NCI-H1694 treated with DMSO at 0.1 percent for 48 hours (cell line): Measurements from ENCODE around the gene CDK14.

Experiments
- DNase-seq: peaks from one replicate; lab custom pipeline; 2025; lab: John Stamatoyannopoulos, UW

CDK14 gene

GRCh38 chr7:90678986-90679385 is 82.9 kb downstream of the CDK14 start:
- no peak for DNase-seq

- DNase-seq: no peak
Measured at GRCh38 chr7:90680484-90680883, 84.4 kb downstream of the CDK14 start.

DNA sequence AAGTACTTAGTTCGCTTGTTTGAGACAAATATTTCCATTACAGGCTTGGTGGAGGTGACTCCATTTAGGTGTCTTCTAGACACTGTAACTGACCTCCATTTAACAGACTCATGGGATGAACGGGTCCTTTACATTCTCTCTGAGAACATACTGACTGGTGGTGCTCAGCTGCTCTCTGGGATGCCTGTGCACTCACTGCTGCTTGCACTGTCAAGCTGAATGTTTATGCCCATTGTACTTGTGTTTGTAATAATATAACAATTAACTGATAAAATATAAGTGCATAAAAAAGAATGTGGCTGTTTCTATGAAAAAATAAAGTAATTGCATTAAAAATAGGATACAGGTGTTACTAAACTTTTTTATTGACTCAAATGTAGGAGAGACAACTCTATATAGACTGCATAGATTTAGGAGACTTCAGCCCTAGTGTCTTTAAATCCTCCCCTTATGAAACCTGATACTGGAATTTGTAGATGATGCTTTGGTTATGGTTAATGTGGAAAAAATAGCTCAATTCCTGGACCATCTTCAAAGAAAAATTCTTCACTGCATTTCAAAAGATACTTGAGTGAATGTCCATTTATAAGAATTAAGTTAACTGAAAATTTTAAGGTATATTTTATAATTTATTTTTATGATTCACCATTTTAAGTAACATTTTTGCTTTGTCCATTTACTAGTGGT is 85.4 kb downstream of the CDK14 start:
- DNase-seq: no peak

DNA sequence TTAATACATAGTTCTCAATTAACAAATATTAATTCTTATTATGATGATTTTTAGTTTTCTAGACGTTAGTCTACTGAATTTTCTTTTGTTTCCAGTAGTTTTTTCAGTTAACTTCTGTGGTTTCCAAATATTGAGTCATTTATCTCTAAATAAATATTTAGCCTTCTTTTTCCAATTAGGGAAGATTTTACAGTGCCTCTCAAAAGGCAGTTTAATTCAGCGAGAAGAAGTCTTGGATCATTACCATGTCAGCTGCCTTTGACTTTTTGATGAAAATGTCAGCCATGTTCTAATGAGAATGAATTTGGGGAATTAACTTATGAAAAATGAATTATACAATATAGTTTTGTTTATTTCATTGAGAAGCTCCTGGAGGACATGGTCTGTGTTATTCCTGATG is 90.0 kb downstream of the CDK14 start:
- no peak for DNase-seq

GRCh38 chr7:90688810-90689209 is 92.7 kb downstream of the CDK14 start:
- no peak for DNase-seq

- DNase-seq: no peak
Measured at GRCh38 chr7:90689260-90689659, 93.1 kb downstream of the CDK14 start.

- no peak for DNase-seq
Measured at GRCh38 chr7:90690159-90690858, 94.2 kb downstream of the CDK14 start.

DNA sequence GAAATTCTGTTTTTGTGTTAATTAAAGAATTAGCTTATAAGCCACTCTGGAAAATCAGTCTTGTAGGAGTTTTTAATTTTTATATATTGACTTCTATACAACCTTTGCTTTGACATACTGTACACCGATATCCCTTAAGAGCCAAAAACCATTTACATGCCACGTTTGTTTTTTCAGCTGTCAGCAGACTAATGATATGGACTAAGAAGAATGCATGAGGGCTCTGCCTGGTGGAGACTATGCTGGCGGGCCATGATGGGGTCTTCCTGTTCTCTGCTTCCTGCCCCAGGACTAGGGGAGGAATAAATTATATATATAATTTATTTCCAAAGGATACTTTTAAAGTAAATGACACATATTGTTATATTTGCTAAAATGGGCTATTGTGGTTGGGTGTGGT is 96.3 kb downstream of the CDK14 start:
- DNase-seq: no peak

- DNase-seq: no peak
Measured at GRCh38 chr7:90692947-90693346, 96.8 kb downstream of the CDK14 start.

GRCh38 chr7:90693939-90694338 is 97.8 kb downstream of the CDK14 start:
- no peak for DNase-seq

DNA sequence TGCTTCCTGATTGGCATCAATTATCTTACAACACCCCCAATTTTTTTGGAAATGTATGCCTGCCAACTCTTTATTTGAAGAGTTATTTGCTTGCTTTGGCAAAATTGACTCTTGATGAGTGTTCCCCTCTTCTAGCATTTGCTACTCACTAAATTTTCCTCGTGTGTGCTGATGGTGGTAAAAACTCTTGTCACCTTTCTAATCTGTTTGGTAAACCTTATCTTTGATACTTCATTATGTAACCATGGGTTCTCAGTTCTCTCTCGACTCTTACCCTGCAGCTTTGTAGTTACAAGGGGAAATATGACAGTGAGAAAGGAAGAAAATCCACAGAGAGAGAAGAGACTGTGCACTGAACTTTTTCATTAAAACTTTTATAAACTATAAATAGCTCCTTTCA is 102.5 kb downstream of the CDK14 start:
- no peak for DNase-seq

- no peak for DNase-seq
Measured at GRCh38 chr7:90701021-90701420, 104.9 kb downstream of the CDK14 start.

DNA sequence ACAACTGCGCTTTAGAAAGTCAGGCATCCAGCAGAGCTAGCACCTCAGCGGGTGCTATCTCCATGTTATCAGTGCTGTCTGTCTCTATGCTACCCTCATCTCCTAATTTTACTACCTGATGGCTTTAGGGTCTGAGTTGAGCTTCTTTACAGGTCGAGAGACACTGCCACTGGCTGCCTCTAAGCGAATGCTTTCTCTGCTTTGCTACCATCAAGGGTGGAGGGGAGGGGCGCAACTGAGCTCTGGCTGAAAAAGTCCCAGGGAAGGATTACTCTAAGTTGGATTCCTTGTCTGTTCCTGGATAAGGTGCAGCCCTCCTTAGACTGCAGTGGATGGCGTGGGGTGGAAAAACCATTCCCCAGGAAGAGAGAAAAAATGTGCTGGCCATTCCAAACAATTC is 105.7 kb downstream of the CDK14 start:
- no peak for DNase-seq

DNA sequence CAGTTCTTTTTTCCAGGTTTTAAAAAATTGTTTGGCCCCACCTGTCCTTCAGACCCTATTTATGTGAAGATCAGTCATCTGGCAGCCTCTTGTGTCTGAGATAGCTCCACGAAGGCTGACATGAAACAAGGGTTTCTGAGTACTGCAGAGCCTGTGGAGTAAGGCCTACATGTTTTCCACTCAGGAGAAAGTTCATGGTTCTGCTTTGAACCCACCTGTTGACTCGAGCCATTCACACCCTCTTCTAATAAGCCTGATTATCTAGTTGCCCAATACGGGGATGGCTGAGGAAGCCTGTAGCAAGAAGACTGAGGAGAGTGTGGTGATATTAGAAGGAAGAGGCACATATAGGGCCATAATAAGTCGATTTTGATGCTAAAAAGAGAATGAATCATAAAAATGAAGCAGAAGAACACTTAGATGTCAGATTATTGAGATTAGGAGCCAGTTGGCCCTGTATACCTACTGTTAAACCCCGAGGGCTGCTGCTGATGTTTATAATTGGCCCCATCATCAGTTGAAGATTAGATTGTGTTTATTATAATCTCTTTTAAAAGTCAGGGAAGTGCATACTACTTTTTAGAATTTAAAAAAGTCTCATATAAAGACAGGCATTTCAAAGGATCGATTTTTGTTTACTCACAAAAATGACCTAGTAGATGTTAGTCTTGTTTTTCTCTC is 109.4 kb downstream of the CDK14 start:
- no peak for DNase-seq

DNA sequence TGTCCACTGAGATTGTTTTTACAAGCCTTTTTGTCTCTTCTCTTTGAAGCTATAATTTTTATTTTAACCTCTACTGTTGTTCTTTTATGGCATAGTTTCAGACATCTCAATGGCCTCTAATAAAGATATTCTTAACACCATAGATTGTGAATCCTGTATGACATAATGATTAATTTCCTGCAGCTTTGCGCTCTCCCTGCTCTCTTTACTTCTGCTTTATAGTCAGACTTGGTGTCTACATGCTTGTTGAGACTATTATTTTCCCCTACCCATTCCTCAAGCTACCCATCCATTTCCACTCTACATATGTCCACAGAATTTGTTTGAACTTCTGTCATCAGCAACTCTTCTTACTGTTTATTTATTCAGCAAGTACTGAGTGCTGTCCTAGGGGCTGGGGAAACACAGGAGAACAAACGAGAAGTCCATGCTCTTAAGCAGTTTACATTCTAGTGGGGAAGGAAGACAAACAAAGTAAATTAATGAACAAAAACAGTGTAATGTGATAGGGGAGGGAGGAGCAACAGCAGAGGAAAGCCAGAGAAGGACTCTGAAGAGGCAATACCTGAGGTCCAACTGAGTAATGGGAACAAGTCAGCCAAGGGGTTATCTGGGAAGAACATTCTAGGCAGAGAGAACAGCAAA is 110.1 kb downstream of the CDK14 start:
- DNase-seq: no peak

GRCh38 chr7:90708841-90709317 is 112.8 kb downstream of the CDK14 start:
- peak; percentile 88 for DNase-seq

DNA sequence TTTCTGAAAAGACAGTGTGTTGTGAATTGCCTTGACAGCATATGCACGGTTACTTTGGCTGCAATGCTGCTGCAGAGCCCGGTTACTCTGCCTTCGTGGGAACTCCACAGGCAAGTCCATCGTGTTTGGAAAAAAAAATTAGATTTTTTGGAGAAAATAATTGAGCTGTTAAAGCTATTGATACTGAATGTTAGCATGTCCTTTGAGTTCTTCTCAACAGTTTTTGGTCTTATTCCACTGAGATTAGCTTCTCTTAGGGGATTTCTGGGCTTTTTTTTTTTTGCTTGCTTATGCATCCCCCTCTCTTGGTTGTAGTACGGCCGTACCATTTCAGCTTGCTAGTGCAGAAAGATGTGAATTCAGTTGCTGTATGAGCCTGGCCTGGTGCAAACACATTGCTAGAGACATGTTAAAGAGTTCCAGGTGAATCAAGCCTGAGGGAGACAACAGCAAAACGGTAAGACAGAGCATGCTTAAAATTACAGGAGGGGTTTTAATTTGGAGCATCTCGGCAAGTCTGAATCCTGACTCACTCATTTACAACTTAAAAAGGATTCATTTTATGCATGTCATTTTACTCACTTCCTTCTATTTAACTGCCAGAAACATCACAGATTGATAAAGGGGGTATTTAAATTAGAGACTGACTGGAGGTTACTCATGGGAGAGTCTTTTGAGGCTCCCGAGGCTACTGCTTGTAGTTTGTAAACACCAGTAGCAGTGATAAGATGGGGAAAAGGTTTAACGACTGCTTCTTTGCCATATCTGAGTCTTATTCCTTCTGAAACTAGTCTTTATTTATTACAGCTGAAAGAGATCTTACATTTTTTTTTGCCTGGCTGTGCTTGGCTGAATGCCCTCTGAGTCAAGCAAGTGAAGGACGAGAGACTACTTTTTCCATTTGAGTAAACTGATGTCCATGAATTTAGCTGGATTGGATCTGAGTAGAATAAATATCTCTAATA is 113.7 kb downstream of the CDK14 start:
- DNase-seq: peak; percentile 71

- DNase-seq: no peak
Measured at GRCh38 chr7:90710466-90710850, 114.3 kb downstream of the CDK14 start.

DNA sequence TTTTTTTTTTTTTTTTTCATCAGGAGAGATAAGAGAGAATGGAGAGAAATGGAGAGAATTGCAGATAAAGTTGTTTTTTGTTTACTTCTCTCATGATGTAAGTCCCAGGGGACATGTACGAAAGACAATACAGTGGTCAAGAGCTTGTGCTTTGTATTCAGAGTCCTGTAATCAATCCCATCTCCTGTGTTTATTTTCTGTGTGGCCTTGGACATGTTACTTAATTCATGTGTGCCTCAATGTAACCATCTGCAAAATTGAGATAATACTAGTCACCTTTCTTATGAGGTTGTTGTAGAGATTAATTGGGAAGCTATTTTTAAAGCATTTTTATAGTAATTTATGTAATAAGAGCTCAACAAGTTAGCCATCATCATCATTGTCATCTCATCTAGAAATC is 117.5 kb downstream of the CDK14 start:
- DNase-seq: no peak

GRCh38 chr7:90715067-90715466 is 118.9 kb downstream of the CDK14 start:
- no peak for DNase-seq

- DNase-seq: no peak
Measured at GRCh38 chr7:90717296-90718060, 121.4 kb downstream of the CDK14 start.
